AG04450 (cell line): ENCODE results near the gene UBR1. TPM values are rescaled to one million over a fixed set of nuclear protein-coding genes. Genes with fewer than 3 reads are reported as not detected.
"Not testable (repeated sequence)": the region's sequence is repeated elsewhere in the genome, so short reads cannot be mapped to it uniquely, and the experiment has no call there.

ENCODE experiments used
- CTCF ChIA-PET: fragments of 300-600, 350-600 bp; formaldehyde crosslinking; extraction: SDS; loops from one replicate; lab custom pipeline; 2022; ENCODE audit warnings: antibody characterized with exemption, inconsistent platforms; lab: Charles Lee
- POLR2A ChIA-PET: fragments of 350-600 bp; formaldehyde crosslinking; extraction: SDS; loops from one replicate; lab custom pipeline; 2021; ENCODE audit warnings: antibody characterized with exemption, inconsistent platforms; lab: Yijun Ruan, JAX
- DNase-seq: peaks from one replicate; pipeline ENCODE4 v3.0.0-alpha.2; 2011; ENCODE audit warnings: low read depth, low spot score
- H3K27ac ChIP-seq: one replicate; pipeline ENCODE4 v1.5.1; 2012; ENCODE audit warnings: low read depth, low read length, control low read depth
- H3K27me3 ChIP-seq: one replicate; pipeline ENCODE4 v1.6.0; 2012; ENCODE audit warnings: low read length; ENCODE audit not compliant: control insufficient read depth, insufficient read depth
- H3K4me3 ChIP-seq: 2 replicates; pipeline ENCODE4 v1.5.1; 2011; ENCODE audit warnings: mild to moderate bottlenecking, low read depth, low read length, control low read depth
- H3K9me3 ChIP-seq: 2 replicates; pipeline ENCODE4 v1.5.1; 2012; ENCODE audit warnings: low read length; ENCODE audit not compliant: control insufficient read depth, insufficient read depth
- polyA plus RNA-seq: library from polyadenylated mRNA; depleted of rRNA; stranded (reverse); fragments of >200 nt; gene quantifications from 2 replicates; pipeline ENCODE4 v1.2.3, GENCODE V29; 2011
- TF ChIP-seq, protein P1 (sequence below): IDR thresholded peaks from 2 replicates; pipeline ENCODE4 v1.5.1; 2011; ENCODE audit warnings: low read depth, low read length, control low read depth, inconsistent platforms

UBR1 gene
- polyA plus RNA-seq, 1 experiment: 18.4 TPM

- CTCF ChIA-PET: no interaction called here
- POLR2A ChIA-PET: no interaction called here
- H3K9me3 ChIP-seq: no peaks in the 10 kb centered on the region
- H3K27ac ChIP-seq: no peak overlapping the region
- no peaks in the 10 kb centered on the region for H3K27me3 ChIP-seq
- TF ChIP-seq, protein P1, sequence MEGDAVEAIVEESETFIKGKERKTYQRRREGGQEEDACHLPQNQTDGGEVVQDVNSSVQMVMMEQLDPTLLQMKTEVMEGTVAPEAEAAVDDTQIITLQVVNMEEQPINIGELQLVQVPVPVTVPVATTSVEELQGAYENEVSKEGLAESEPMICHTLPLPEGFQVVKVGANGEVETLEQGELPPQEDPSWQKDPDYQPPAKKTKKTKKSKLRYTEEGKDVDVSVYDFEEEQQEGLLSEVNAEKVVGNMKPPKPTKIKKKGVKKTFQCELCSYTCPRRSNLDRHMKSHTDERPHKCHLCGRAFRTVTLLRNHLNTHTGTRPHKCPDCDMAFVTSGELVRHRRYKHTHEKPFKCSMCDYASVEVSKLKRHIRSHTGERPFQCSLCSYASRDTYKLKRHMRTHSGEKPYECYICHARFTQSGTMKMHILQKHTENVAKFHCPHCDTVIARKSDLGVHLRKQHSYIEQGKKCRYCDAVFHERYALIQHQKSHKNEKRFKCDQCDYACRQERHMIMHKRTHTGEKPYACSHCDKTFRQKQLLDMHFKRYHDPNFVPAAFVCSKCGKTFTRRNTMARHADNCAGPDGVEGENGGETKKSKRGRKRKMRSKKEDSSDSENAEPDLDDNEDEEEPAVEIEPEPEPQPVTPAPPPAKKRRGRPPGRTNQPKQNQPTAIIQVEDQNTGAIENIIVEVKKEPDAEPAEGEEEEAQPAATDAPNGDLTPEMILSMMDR: no peak
- no peak overlapping the region for H3K4me3 ChIP-seq
- DNase-seq: no peak
These were observed 76.4 kb downstream of the UBR1 start for GRCh38 chr15:43029476-43029875.

GRCh38 chr15:43025150-43025549, 80.7 kb downstream of the UBR1 start:
- CTCF ChIA-PET: no interaction called here
- Histone ChIP-seq H3K4me3 (no peak overlapping the region), H3K27ac (no peak overlapping the region), H3K27me3 (no peaks in the 10 kb centered on the region), H3K9me3 (no peaks in the 10 kb centered on the region)
- TF ChIP-seq, protein P1: no peak
- POLR2A ChIA-PET: interaction anchor here (0.6 kb wide), 1 partner anchor 30 kb away, joined by 3 read pairs; no protein-coding TSS in a partner anchor
- no peak for DNase-seq

- H3K9me3 ChIP-seq, POLR2A ChIA-PET, H3K4me3 ChIP-seq, CTCF ChIA-PET, H3K27ac ChIP-seq, DNase-seq, H3K27me3 ChIP-seq: not testable (repeated sequence)
These were observed 91.2 kb downstream of the UBR1 start for GRCh38 chr15:43014671-43015070.

GRCh38 chr15:43009206-43009605, 96.6 kb downstream of the UBR1 start:
- CTCF ChIA-PET: no interaction called here
- POLR2A ChIA-PET: no interaction called here
- Histone ChIP-seq H3K27me3 (no peaks in the 10 kb centered on the region), H3K27ac (no peak overlapping the region), H3K9me3 (peaks cover 5% of the 10 kb centered on the region), H3K4me3 (no peak overlapping the region)
- TF ChIP-seq, protein P1: no peak
- DNase-seq: no peak

DNA sequence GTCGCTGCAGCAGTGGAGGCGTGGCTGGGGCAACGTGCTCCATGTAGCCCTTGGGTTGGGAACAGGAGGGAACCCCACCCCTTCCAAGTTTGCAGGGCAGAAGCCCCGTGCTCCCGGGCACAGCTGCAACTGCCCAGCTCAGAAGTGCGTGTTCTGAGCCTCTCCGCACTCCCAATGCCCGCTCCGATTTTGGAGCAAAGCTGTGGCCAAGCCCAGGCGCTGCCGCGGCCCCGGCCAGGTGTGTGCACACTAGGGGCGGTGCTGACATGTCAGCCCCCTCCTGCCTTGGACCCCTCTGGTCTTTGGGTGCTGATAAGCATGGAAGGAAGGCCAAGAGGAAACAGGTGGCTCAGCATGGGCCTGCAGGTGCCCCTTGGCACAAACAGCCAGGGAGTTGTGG, 97.7 kb downstream of the UBR1 start:
- POLR2A ChIA-PET: no interaction called here
- CTCF ChIA-PET: no interaction called here

More for the DNA sequence above, 97.7 kb downstream of the UBR1 start:
- no peak overlapping the region for H3K4me3 ChIP-seq
- no peaks in the 10 kb centered on the region for H3K27me3 ChIP-seq
- DNase-seq: no peak
- TF ChIP-seq, protein P1: no peak
- H3K27ac ChIP-seq: no peak overlapping the region
- peaks cover 5% of the 10 kb centered on the region for H3K9me3 ChIP-seq
